Stimulated activated CD4-positive, alpha-beta T cell treated with anti-CD3 and anti-CD28 coated beads, Interleukin-12 subunit alpha, Interleukin-12 subunit beta, amount 100 ng/mL, for 24 hours (primary cell): ENCODE data around the gene FXYD6.

Experiments
- DNase-seq, 2 experiments: peaks; one replicate each; pipeline ENCODE4 v3.0.0-alpha.2; 2020; ENCODE audit warnings: low read depth in 2 of 2

The FXYD6 gene

DNA sequence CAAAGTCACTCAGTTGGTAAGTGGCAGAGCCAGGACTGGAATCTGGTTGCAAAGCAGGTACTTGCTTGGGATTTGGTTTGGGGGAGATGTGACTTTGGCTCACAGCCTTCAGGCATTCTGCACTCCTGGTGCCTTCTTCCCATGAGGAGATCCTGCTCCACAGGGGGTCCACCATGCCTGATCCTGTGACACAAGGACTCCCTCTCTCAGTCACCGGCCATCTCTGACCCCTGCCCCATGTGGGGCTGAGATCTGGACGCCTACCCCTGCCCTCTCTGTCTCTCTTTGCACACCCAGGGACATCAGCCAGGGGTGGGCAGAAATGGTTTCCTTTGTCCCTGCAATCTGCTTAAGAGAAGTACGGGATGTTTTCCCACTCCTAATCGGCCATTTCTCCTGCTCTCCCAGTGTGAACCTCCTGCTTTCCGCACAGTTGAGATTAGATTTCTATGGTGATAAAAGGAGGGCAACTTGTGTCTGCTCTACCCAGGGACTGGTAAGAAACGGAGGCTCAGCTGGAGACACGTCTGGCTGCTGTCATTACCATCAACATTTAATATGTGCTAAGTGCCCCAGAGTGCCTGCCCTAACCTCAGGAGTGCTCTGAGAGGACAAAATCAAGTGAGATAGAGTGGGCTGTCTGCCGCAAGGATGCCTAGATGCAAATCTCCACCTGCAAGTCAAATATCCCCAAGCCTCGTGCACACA, 11.1 kb upstream of the FXYD6 start:
- DNase-seq = no peak

- no peak for DNase-seq
Observed at GRCh38 chr11:117885777-117886176, 9.3 kb upstream of the FXYD6 start.

DNA sequence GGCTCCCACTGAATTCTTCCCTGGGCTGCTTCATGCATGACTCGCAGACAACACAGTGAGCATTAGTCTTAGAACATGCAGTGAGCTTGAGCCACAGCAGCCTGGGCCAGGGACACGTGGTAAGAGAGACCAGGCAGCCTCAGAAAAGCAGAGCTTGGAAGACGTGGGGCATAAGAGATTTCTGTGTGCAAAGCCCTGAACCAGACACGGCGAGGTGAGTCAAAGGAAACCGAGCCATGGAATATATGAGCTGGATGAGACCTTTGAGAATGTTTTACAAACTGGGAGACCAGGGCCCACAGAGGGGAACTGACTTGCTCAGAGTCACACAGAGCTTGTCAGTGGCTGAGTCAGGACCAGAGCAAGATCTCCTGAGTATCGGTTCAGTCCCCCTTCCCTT, 8.5 kb upstream of the FXYD6 start:
- DNase-seq = no peak

DNA sequence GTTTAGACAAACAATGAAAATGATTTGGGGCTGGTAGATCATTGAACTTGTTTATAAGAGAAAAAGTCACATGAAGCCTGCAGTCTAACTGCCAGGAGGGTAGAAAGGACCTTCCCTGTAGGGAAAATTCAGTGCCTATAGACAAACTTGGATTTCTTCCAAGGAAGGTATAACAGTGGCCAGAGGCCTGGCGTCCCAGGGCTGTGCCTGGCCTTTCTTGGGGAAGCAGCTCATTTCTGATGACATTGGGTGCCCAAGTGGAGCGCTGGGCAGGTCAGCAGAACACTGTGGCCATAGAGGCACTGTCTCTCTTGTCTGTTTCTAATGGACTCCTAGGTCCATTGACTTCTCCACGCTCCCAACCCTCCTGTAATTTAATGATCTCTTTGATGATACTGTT, 6.6 kb upstream of the FXYD6 start:
- no peak for DNase-seq

GRCh38 chr11:117882311-117882905, 6.0 kb upstream of the FXYD6 start:
- no peak for DNase-seq

DNA sequence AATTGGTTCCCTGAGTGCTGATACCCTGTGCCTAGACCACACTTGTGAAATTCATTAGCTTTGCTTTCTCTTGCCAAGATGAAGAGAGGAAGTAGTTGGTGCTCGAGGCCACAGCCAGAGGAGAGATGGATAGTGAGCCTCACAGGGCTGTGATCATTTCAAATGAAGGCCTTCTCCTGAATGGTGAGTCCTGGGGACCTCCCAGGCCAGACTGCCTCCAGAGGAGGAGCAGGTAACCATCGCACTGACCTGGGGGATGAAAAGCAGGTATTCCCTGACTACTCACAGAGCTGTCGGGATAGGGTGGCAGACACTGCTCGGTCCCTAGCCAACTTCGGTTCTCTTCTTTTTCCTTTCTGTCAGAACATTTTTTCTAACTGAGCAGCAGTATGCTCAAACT, 4.8 kb upstream of the FXYD6 start:
- DNase-seq = no peak

GRCh38 chr11:117879516-117880480, 3.3 kb upstream of the FXYD6 start:
- no peak for DNase-seq

DNA sequence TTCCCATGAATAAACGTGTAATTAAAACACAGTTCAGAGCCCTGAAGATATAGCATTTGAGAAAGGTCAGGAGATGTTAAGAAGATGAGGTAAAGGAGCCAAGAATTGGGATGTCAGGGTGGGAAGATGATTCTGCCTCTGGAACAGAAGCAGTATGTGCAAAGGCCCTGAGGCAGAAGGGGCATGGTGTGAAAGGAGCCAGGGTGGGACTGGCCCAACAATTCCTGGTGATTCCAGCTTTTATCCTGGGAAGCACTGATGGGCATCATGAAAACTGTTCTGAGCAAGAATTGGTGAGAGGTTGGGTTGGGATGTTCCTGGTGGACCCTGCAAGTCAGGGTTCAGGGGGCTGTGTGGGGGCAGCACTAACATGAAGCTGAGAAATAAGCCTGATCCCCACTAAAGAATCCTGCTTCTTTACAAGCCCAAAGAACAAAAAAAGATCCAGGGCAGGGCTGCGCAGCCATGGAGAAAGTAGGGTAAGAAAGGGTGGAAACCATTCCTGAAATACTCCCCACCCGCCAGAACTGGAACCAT, 2.5 kb upstream of the FXYD6 start:
- no peak for DNase-seq

DNA sequence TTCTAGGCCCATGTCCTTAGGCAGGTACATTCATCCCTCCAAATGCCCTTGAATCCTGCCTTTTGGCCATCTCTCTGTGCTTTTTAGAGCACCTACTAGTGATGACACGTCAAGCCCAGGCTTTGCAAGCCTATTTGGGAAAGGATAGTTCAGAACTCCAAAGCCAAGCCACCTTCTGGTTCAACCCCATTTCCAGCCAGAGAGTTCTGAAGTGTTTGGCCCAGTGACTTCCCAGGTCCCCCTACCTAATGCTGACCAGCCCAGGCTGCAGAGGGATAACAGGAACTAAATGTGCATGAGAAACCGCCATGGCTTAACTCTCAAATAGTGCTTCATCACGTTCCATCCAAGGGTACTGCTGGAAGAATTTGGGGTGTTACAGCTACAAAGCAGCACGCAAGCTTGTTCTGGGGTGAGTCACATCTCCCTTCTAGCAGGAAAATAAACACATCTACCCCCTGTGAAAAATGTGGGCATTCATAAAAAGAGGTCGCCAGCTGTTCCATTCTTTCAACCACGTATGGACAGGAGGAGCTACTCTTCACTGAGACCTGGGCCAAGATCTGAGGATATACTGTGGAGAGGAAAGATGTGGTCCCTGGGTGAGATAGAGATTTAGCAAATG, 2.0 kb upstream of the FXYD6 start:
- no peak for DNase-seq

GRCh38 chr11:117877120-117877784, 794 bp upstream of the FXYD6 start:
- no peak for DNase-seq

DNA sequence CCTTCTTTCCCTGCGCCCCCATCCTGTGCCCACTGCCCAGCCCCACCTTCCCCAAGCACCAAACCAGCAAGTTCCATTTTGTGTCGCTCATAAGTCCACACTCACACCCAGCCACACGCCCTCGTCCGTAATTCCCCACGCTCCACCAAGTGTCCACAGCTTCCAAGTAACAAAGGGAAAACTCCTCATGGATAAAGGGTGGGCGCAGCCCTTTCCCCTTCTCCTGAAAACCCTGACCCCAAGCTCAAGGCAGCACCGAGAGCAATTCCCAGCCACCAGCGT, 458 bp downstream of the FXYD6 start:
- DNase-seq = no peak

GRCh38 chr11:117875382-117876058, 938 bp downstream of the FXYD6 start:
- no peak for DNase-seq

DNA sequence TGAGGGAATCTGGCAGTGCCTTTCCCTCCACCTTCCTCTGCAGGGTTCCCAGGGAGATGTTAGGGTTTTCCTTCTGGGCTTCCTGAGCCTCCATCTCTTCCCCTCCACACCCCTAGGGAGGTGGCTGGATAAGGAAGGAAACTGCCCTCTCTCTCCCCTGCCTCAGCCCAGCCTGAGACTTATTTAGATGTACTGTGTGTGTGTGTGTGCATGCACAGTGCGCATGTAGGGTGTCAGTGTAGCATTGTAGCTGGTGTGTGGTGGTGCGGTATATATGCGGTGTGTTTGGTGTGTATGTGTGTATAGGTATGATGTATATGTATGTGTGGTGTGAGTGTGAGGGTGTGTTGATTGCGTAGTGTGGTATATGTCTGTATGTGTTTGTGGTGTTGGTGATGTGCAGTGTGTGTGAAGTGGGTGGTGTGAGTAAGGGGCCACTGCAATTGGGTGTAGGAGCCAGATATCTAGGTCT, 1.5 kb downstream of the FXYD6 start:
- no peak for DNase-seq

DNA sequence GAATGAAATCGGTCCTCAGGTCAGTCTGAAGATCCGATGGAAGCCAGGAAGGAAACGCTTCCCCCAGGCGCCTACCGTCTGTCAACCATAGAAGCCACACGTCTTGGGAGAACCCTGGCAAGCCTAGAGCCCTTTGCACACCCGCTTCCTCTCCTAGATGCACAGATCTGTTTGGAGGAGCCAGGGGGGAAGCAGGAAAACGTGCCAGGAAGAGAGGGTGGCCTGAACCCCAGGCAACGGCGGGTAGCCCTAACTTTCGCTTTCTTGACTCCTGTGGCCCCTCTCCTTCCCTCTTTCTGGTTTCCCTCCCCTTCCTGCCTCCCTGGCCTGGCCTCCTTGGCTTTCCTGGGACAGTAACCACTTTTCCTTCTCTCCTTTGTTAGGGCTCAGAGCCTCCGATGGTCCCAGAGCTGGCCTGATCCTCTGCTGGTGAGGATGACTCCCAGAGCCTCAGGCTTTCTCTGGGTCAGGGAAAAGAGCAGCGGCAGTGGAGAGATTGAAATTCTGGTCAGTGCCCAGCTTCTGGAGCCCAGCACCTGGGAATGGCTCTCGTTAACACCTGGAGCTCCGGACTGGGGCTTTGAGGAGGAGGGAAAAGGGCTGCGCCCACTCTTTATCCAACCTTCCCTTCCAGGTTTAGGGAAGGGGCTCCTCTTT, 2.1 kb downstream of the FXYD6 start:
- no peak for DNase-seq

GRCh38 chr11:117873828-117874125, 2.7 kb downstream of the FXYD6 start:
- no peak for DNase-seq

- DNase-seq = no peak
Observed at GRCh38 chr11:117872975-117873827, 3.3 kb downstream of the FXYD6 start.

DNA sequence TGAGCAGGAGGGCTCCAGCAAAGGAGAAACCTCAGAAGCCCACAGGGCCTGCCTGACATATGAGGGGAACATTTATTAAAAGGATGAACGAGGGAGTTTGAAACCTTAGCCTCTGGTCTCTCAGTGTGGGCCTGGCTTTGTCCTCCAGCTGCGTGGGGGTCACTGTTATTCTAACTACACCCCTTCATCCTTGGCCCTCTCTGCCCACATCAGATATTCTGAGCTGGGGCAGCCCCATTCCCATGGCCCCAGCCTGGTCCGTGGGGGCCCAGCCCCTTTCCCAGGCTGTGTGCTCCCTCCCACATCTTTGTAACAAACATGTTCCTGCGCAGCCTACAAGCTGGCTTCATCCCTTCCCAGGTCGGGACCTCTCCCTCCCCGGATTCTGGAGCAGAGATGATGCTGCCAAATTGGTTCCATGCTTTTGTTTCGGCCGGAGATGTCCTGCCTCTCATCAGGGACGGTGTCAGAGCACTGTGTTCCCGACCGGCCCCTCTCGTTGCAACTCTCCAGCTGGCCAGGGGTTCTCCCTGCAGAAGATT, 4.0 kb downstream of the FXYD6 start:
- no peak for DNase-seq

DNA sequence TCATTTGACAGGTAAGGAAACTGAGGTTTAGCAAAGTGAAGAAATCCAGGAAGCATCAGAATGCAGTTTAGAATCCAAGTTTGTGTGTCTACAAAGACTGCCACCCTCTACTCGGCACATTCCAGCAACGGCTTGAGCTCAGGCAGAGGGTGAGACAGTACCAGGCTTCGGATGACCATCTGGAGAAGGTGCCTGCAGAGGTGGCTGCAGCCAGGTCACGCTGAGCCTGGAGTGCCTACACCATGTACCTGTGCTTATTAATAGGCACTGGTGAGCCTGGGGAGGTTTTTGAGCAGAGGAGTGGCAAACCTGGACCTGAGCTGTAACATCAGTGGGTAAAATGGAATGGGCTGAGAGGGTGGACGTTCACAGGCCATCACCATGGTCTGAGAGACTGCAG, 4.7 kb downstream of the FXYD6 start:
- DNase-seq = no peak

GRCh38 chr11:117871160-117871559, 5.3 kb downstream of the FXYD6 start:
- no peak for DNase-seq
